ENCODE measurements around the gene PLLP. TPM values are rescaled to one million over a fixed set of nuclear protein-coding genes. Genes with fewer than 3 reads are reported as not detected.

The PLLP gene
- total and polyA plus RNA-seq, 2 donors (not counting 1 experiment from before 2014, with no cell fraction given) = 0.15 TPM; not detected in 1

- no peak overlapping the region for H3K9ac ChIP-seq (ENCODE audit: low read length)
- no peaks in the 10 kb centered on the region for H4K20me1 ChIP-seq (ENCODE audit: control insufficient read depth, insufficient read depth, low read length, poor library complexity, severe bottlenecking)
- H3K4me3 ChIP-seq (ENCODE audit: control extremely low read depth in 1 of 5, extremely low read depth in 1 of 5, insufficient read depth in 1 of 5, low read depth in 2 of 5, low read length in 4 of 5) = no peak overlapping the region
- ChIA-PET CTCF (no interaction called here), POLR2A (no interaction called here)
- no peak overlapping the region for H3K4me3 Mint-ChIP-seq
- no peaks in the 10 kb centered on the region for H3K79me2 ChIP-seq (ENCODE audit: control insufficient read depth, insufficient read depth, low read length)
- no peak for TF ChIP-seq EZH2 (IDR thresholded peaks at IDR 0.05; ENCODE audit: borderline replicate concordance, insufficient read depth, low read depth, low read length, poor library complexity, severe bottlenecking)
- TF ChIP-seq, protein P1, sequence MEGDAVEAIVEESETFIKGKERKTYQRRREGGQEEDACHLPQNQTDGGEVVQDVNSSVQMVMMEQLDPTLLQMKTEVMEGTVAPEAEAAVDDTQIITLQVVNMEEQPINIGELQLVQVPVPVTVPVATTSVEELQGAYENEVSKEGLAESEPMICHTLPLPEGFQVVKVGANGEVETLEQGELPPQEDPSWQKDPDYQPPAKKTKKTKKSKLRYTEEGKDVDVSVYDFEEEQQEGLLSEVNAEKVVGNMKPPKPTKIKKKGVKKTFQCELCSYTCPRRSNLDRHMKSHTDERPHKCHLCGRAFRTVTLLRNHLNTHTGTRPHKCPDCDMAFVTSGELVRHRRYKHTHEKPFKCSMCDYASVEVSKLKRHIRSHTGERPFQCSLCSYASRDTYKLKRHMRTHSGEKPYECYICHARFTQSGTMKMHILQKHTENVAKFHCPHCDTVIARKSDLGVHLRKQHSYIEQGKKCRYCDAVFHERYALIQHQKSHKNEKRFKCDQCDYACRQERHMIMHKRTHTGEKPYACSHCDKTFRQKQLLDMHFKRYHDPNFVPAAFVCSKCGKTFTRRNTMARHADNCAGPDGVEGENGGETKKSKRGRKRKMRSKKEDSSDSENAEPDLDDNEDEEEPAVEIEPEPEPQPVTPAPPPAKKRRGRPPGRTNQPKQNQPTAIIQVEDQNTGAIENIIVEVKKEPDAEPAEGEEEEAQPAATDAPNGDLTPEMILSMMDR (IDR thresholded peaks at IDR 0.05) = no peak
- DNase-seq = no peak
- no peak overlapping the region for H3K4me2 ChIP-seq (replicated peaks; ENCODE audit: low read depth, low read length, poor library complexity, severe bottlenecking)
- H3K9me3 ChIP-seq (ENCODE audit: control extremely low read depth in 1 of 3, control insufficient read depth in 2 of 3, insufficient read depth in 1 of 3, low read length in 2 of 3) = no peaks in the 10 kb centered on the region
- H3K9me3 Mint-ChIP-seq (ENCODE audit: insufficient read depth) = no peaks in the 10 kb centered on the region
- peaks cover 8 to 79% of the 10 kb centered on the region in 2 experiments for H3K36me3 ChIP-seq (replicated peaks in 1 of 2; ENCODE audit: control extremely low read depth in 1 of 2, control insufficient read depth in 1 of 2, extremely low read depth in 1 of 2, insufficient read depth in 2 of 2, low read length in 1 of 2)
- WGBS (ENCODE audit: insufficient coverage) = 95% methylated on average over 5 of the region's 6 CpGs
- intact Hi-C loops (cut with micrococcal nuclease) = no loop called here
- H3K27ac ChIP-seq (ENCODE audit: low read length in 2 of 2) = no peak overlapping the region
- no peaks in the 10 kb centered on the region for H3K27me3 ChIP-seq (replicated peaks in 1 of 4; ENCODE audit: control extremely low read depth in 1 of 4, control insufficient read depth in 3 of 4, insufficient read depth in 4 of 4, low read length in 3 of 4)
- no peak overlapping the region for H2AFZ ChIP-seq (ENCODE audit: insufficient read depth, low read depth, low read length, poor library complexity, severe bottlenecking)
- no peak for ATAC-seq (ENCODE audit: low read depth)
- no peaks in the 10 kb centered on the region for H3K4me1 ChIP-seq (ENCODE audit: control insufficient read depth in 2 of 2, insufficient read depth in 2 of 2, low read length in 2 of 2)
- H3K27ac Mint-ChIP-seq = no peak overlapping the region
- H3K27me3 Mint-ChIP-seq = no peaks in the 10 kb centered on the region
- H3K4me1 Mint-ChIP-seq = no peaks in the 10 kb centered on the region
Observed at GRCh38 chr16:57224651-57225335, 59.7 kb downstream of the PLLP start.

GRCh38 chr16:57223057-57223456 is 61.4 kb downstream of the PLLP start:
- Mint-ChIP-seq H3K4me1 (no peaks in the 10 kb centered on the region), H3K27ac (no peak overlapping the region), H3K9me3 (ENCODE audit: insufficient read depth) (peaks cover 9% of the 10 kb centered on the region), H3K4me3 (no peak overlapping the region), H3K27me3 (no peaks in the 10 kb centered on the region)
- Histone ChIP-seq H4K20me1 (ENCODE audit: control insufficient read depth, insufficient read depth, low read length, poor library complexity, severe bottlenecking) (no peaks in the 10 kb centered on the region), H3K36me3 (replicated peaks in 1 of 2; ENCODE audit: control extremely low read depth in 1 of 2, control insufficient read depth in 1 of 2, extremely low read depth in 1 of 2, insufficient read depth in 2 of 2, low read length in 1 of 2) (peaks cover 8 to 84% of the 10 kb centered on the region in 2 experiments), H3K79me2 (ENCODE audit: control insufficient read depth, insufficient read depth, low read length) (no peaks in the 10 kb centered on the region), H3K4me1 (ENCODE audit: control insufficient read depth in 2 of 2, insufficient read depth in 2 of 2, low read length in 2 of 2) (no peaks in the 10 kb centered on the region), H3K9me3 (ENCODE audit: control extremely low read depth in 1 of 3, control insufficient read depth in 2 of 3, insufficient read depth in 1 of 3, low read length in 2 of 3) (no peaks in the 10 kb centered on the region), H3K27ac (ENCODE audit: low read length in 2 of 2) (no peak overlapping the region), H2AFZ (ENCODE audit: insufficient read depth, low read depth, low read length, poor library complexity, severe bottlenecking) (no peak overlapping the region), H3K27me3 (replicated peaks in 1 of 4; ENCODE audit: control extremely low read depth in 1 of 4, control insufficient read depth in 3 of 4, insufficient read depth in 4 of 4, low read length in 3 of 4) (no peaks in the 10 kb centered on the region), H3K4me3 (ENCODE audit: control extremely low read depth in 1 of 5, extremely low read depth in 1 of 5, insufficient read depth in 1 of 5, low read depth in 2 of 5, low read length in 4 of 5) (no peak overlapping the region), H3K4me2 (replicated peaks; ENCODE audit: low read depth, low read length, poor library complexity, severe bottlenecking) (no peak overlapping the region), H3K9ac (ENCODE audit: low read length) (no peak overlapping the region)
- ATAC-seq (ENCODE audit: low read depth) = no peak
- ChIA-PET POLR2A (no interaction called here), CTCF (no interaction called here)
- no CpG with 5 or more reads among the region's 1 CpG for WGBS (ENCODE audit: insufficient coverage)
- TF ChIP-seq, protein P1 (IDR thresholded peaks at IDR 0.05) = no peak
- no peak for TF ChIP-seq EZH2 (IDR thresholded peaks at IDR 0.05; ENCODE audit: borderline replicate concordance, insufficient read depth, low read depth, low read length, poor library complexity, severe bottlenecking)
- intact Hi-C loops (cut with micrococcal nuclease) = no loop called here
- no peak for DNase-seq
